Measurements from ENCODE around the gene ZFAND3.

The ZFAND3 gene

DNA sequence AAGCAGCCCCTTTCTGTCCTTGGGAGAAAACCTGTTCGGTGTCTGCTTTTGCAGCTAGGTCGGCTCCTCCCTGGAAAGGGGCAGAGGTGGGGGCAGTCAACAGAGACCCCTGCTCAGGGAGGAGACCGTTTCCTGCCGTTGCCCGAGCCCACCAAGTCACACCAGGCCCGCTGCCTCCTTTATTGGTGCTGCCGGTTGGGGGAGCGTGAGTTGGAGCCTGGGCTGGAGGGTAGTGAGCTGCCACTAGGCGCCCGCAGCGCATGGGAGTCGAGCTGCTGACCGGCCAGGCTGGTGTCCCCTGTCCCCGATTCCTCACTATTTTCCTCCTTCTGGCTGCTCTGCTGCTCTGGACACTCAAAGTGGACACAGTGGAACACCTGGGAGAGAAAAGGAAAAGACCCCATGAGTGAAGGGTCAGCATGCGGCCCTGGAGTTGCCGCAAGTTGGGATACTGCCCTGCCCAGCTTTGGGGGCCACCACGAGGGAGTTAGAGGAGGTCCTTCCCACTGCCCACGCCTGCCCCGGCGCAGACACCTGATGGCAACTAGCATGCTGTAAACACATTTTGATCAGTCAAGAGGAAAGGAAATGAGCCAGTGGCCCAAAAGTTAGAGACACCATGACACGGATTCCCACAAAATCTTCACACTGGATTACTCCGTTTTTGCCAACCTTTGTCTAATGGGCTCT is 355.4 kb downstream of the ZFAND3 start:
- no peak for DNase-seq

DNA sequence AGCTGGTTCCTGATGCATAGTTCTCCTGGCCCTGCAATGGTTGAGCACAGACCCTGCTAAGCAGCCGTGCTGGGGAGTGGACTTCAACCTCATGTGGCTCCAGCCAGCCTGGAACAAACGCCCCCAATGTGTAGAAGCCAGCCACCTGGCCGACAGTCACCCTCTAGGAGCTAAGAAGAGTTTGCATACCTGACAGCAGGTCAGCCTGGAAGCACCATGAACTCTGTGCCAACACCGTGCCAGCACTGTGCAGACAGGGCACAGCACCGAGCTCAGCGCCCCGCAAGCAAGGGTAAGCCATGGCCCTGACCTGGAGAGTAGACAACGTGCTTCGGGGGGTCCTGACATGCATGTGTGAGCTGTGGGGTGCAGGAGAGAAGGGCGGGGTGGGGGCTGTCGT is 356.3 kb downstream of the ZFAND3 start:
- DNase-seq: no peak

DNA sequence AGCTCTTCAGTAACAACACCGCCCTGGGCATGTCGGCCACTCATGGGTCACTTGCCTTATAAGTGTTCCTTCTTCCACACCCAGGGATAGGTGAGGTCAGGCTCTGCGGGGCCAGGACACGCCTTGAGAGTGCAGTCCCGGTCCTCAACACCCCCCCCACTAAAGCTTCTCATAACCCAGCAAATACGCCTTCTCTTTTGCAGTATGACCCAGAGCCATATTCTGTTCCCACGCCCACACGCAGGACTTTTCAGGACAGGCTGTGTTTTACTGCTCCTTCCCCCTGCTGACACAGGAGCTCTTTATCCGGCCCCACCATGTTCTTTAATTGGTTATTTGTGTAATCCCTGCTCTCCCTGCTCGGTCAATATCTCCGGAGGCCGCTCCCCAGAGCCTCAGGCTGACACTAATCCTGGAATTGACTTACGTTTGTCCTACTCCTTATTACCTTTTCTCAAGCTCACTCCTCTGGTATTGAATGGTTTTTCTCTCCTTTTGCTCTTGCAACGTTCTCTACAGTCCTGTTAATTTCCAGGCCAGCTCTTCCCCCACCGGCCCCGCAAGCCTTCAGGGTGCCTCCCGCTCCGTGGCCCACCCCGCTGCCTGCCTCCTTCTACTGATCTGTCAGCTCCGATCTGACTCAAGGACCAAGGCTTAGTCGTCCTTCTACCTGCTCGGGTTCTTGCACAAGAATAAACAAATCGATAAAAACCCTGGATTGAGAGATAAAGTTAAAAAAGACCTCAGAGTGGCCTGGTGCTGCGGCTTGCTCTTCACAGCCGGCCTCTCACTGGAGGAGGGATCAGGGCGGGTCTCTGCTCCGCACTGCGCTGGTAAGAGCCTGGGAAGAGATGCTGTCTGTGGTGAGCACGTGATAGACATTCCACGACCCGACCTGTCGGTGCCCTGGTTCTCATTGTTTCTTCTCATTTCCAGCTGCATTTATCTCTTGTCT is 357.5 kb downstream of the ZFAND3 start:
- no peak for DNase-seq

DNA sequence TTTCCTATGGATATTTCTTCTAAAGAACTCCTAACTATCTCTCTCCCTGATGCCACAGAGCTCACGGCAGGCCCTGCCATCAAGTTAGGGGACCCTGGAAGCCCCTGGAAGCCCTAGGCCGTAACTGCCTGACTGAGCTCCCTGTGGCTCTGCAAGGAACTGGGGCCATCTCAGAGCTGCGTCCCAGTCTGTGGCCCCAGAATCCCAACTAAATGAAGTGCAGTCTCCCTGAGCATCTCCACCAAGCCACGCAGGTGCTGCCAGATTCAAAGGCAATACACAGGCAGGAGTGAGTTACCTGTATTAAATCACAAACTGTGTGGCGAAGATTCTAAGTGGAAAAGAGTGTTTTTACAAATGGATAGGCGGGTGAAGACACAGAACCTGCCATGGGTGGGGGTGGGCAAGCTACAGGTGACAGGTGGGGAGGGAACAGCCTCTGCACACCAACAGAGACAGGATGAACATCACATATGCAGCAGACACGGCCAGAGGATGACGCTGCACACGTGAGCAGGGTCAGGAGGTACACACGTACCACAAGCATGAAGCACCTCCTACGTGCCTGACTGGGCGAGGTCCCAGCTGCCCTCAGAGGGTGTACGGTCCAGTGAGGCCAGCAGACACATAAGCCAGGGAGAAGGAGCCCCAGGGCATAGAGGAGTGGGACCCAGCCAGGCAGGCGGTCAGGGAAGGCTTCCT is 358.5 kb downstream of the ZFAND3 start:
- DNase-seq: no peak

DNA sequence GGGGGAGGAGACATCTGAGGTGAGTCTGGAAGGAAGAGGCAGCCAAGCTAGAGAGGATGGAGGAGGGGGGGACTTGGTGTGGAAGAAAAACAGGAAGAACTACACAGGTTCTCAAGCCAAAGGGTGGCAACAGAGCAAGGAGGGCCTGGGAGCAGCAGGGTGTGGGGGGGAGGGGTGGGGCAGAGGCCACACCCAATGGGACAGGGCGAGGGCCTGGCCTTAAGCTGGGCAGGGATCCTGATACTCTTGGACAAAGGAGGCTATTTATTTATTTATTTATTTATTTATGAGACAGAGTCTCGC is 359.0 kb downstream of the ZFAND3 start:
- DNase-seq: no peak

DNA sequence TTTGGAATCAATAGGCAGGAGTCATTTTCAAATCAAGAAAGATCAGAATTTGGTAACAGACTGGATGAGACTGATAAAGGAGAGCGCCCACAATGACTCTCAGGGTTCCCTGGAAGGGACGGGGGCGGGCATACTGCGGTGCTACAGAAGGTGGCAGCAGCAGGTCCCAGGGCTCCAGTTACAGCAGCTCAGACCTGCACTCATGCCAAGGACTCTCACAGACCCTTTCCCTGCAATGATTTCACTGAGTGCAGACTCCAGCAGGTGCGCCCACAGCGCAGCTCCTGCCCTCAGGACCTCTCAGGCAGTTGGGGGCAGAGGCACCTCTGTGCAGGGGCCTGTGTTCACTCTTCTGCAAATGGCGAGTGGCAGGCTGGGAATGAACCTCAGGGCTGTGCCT is 359.8 kb downstream of the ZFAND3 start:
- no peak for DNase-seq

DNA sequence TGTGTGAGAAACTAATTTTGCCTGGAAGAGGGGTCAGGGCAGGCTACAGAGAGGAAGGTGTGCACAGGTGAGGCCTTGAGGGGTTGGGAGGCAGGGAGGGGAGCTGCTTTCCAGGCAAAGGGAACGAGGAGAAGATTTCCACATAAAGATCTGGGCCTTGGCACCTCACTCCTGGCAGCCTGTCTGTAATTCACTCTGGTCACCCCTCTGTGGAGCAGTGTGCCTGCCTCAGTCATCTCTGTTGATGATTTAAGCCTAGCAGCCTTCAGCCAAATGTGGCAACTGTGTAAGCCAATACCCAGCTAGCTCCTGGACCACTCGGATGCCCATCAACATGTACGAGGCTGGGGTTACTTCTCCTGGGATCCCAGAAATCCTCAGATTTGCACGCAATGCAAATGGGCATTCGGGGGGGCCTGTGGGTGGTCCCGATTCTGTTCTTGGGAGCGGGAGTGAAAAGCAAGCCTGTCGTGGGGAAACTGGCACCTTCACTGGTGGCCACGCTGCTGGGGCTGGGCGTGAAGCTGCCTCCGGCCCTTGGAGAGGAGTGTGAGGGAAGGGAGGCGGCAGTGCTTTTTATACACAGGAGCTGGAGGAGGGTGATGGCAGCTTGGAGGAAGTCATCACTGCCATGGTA is 360.4 kb downstream of the ZFAND3 start:
- DNase-seq: no peak

DNA sequence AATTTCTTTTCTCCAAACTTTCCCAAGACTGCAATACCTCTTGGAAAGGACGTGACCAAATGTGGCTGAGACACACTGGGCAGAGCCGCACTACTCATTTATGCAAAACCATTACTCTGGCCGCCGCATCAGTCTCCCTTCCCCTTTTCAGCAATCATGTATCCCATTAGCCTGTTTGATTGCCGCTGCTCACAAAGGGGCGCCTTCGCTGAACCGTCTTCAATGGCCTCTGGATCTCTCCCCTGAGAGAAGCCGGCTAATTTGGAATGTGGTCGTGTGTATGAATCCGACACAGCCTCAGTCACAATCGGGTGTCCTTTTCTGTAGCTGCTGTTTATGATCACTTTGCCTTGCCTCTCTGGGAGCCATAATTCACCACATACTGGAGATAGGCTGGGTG is 361.1 kb downstream of the ZFAND3 start:
- no peak for DNase-seq

DNA sequence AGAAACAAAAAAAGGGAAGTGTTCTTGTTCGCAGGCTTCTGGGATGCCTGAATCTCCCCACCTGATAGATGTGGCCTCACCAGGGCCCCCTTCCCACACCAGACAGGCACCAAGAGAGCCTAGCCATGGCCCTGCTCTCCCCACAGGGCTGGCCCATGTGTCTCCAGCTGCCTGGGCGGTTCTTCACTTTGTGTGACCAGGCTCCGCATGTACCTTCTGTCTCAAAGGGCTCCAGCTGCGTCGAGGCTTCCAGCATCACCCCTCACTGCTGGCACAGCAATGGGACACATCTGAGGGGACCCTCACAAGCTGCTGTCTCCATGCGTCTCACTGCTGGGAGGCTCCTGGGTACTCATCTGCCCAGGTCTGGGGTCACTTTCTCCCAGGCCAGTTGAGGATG is 362.9 kb downstream of the ZFAND3 start:
- DNase-seq: no peak

DNA sequence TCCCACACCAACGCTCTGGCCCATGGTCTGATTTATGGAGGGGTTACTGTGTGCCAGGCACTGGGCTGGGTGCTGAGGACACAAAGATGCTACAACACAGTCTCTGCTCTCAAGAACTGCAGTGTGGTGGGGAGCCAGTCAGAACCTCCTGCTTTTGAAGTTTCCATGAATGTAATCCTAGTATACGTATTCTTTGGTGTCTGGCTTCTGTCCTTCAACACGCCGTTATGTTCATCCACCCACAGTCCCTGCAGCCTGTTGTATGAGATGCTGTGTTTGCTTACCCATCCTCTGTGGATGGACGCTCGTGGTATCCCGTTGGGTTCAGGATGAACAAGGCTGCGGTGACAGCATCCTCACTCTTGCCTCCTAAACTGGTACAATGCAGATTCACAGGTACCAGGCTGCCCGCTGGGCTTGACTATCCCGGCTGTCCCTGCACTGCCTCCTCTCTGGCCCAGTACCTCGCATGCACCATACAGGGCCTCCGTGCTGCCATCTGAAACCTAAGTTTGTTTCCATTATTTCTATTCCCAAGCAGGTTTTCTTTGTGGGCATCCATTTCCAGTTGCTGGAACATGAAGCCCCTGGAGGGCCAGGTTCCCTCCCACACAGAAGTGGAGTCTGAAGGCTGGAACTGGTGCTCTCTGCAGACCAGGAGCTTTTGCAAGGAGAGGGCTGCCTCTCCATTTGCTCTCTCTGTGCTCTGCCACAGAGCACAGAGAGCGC is 364.5 kb downstream of the ZFAND3 start:
- DNase-seq: no peak

DNA sequence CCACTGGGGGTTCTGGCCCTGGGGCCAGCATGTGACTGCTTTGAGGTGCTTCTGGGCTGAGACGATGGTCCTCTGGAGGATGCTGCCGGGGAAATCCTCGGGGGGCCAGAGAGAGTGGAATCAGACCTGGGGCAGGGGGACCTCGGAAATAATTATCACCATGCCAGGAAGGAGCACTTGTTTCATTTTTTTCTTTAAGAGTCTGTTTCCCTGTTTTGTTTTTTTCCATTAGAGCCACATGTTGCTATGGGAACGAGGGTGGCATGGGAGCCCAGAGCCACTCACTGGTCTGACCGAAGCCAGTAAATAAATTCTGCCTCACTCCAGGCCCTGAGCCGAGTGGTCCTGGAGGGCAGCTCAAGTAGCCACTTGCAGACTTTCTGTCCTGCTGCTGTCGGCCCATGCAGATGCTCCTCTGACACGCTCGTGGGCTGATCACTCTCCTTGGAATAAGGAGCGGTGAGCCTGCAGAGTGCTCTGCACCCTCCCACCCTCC is 365.1 kb downstream of the ZFAND3 start:
- DNase-seq: no peak

DNA sequence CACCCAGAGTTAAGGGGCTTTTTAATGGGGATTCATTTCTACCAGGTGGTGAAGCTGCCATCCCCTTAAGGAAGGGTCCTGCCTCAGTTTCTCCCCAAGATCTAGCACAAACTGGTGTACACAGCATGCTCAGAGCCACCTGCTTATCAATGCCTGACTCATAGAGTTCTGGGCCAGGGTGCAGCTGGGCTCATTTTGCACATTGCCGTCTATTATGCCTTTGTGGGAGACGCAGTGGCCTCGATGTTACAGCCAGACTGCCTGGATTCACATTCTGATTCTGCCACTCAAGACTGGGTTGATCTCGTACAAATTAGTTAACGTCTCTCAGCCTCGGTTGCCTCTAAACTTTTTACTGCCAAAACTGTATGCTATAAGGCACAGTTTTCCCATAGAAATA is 365.7 kb downstream of the ZFAND3 start:
- no peak for DNase-seq

DNA sequence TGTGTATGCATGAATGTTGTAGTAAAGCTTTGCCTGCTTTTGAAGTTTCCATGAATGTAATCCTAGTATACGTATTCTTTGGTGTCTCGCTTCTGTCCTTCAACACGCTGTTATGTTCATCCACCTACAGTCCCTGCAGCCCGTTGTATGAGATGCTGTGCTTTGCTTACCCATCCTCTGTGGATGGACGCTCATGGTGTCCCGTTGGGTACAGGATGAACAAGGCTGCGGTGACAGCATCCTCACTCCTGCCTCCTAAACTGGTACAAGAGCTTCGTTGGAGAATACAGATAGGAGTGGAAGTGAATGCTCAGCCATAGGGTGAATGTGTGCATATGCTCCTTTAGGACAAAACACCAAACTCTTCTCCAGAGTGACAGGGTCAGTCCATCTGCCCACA is 366.2 kb downstream of the ZFAND3 start:
- DNase-seq: no peak

DNA sequence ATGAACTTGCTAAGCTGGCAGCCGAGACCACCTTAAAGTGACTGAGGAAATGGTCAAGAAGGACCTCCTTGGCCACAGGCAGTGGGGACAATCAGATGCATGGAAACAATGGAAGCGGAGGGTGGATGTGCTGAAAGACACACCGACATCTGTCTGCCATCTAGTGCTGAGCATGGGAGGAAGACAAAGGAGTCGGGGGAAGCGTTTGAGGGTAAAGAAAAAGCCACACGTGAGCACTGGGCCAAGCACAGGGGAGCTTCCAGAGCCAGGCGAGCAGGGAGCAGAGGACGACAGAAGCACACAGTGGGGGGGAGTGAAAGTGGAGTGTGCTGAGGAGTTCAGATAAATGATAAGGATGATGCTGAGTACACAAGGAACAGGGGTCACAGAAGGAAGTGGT is 367.8 kb downstream of the ZFAND3 start:
- DNase-seq: no peak

DNA sequence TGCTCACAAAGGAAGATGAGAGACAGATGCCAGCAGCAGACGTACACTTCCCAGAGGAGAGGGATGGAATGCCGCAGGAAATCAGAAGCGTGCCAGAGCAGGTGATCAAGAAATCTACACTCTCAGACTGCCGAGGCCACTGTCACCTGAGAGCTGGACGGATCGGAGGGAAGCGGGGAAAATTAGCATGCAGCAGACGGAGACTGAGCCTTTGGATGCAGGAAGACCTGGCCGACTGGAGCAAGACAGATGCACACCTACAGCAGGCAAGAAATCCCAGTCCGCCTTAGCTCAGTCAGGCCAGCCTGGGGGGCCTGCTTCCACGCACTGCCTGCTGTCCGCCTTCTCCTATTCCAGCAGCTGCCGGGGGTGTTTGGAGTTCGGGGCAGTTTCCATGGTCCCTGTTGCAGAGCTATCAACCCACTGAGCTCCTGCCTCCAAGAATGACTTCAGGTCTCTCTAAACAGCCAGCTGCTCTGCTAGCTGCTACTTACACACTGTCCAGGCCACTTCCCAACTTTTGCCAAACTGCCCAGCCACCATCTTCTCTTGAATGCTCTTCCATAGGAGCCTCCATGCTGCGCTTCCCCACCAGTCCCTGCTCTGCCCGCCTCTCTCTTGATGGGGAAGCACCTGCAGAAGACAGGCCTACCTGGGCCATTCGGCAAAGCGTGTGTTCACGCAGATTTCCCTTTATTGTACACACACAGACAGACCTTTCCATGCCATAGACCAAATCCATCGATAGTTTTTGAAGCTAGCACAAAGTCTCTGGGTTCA is 368.5 kb downstream of the ZFAND3 start:
- DNase-seq: no peak

DNA sequence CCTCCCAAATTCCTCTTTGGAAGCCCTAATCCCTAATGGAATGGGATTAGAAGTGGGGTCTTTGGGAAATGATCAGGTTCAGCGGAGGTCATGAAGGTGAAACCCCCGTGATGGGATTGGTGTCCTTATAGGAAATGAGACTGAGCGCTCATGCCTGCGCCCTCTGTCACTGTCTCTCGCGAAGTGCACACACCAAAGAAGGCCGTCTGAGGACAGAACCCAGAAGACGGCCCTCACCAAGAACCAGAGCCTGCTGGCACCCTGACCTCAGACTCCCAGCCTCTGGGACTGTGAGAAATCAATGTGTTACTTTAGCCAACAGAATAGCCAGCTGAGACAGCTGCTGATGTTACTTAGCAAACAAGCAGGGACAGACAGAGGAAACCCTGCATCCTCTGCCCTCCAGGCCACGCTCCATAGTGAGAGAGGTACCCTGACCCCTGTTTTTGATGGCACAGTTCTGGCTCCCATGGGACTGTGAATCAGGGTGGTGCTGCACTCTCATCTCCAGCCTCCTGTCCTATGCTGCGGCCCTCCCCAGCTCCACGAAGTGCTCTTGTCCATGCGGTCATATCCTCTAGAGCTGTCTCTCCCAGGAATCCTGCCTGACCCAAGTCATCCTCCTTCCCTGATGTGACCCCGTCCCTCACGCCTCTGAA is 369.3 kb downstream of the ZFAND3 start:
- no peak for DNase-seq

DNA sequence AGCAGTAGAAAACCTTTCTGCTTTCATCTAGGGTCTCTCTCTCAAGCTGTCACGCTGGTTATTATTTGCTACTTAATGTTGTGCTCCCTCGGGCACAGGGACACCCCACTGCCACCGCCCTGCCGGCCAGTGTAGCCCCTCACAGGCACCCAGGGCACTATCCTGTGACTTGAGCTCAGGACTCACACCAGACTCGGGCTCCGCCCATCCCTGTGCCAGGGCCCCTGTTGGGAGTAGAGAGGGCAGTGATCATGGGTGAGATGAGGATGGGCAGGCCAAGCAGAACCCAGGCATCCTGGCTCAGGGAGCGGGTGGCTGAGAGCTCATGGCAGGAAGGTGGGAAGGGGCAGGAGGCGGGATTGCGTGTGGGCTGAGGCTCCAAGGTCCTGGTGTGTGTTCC is 371.9 kb downstream of the ZFAND3 start:
- no peak for DNase-seq

DNA sequence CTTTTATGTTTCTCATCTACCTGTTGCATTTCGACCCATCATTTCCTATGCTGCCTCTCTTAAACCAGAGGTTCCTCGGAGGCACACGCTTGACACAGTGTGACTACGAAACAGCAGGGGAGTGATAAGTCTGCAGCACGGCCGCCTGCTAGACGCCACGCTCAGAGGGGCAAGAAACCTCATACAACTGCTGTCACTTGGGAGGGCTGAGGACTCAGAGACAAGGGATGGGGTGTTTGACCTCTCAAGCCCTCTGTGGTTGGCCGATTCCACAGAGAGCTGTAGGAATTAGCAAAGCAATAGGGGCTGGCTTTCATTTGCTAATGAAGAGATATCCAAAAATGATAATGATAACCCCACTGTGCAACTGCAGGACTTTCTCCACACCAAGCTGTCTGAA is 372.5 kb downstream of the ZFAND3 start:
- DNase-seq: no peak

DNA sequence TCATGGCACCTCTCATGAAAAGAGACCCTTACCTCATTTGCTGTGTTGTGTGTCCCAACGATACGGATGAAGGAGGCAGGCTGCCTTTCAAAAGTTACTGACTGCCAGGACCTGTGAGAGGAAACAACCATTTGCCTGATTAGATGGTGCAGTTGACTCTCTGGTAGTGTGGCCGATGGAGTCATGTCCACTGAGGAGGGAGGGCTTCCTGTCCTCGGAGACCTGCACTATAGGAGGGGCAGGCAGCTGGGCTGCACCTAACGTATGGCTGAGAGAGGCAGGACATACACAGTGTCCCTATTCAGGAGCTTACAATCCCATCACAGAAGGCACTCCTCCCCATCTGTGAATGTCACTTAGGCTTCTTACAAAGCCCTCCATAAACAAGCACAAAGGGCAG is 373.0 kb downstream of the ZFAND3 start:
- DNase-seq: no peak

DNA sequence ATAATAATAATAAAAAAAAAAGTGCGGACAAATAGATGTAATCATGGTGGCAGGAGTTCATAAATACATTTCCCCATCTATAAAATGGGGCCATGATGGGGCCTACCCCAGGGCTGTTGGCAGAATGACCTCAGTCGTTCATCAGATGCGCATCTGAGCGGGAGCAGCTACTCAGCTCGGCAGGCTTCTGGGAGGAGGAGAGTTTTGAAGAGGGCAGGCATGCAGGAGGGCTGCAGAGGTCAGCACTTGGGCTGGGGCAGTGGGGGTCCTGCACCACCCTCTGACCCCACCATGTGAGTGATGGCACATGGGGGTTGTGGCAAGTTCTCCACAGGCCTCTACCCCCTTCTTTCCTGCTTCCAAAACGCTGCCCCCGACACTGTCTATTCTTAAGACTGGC is 373.5 kb downstream of the ZFAND3 start:
- no peak for DNase-seq
